K562 (cell line): Measurements from ENCODE around the gene STOM. TPM values are rescaled to one million over a fixed set of nuclear protein-coding genes. Genes with fewer than 3 reads are reported as not detected.

ENCODE experiments used
- CEBPB ChIP-seq: fragments of 450-650 bp; IDR thresholded peaks from 2 replicates; pipeline ENCODE4 v1.6.1; 2016; ENCODE audit warnings: missing genetic modification characterization, missing compliant biosample characterization
- DPF2 ChIP-seq: fragments of 450-650 bp; IDR thresholded peaks from 2 replicates; pipeline ENCODE4 v1.6.1; 2016
- KLF16 ChIP-seq: IDR thresholded peaks from 2 replicates; pipeline ENCODE4 v1.6.1; 2016; ENCODE audit warnings: antibody characterized with exemption
- SMARCE1 ChIP-seq: fragments of 450-650 bp; IDR thresholded peaks from 2 replicates; pipeline ENCODE4 v1.7.1; 2016; ENCODE audit warnings: mild to moderate bottlenecking
- ZNF324 ChIP-seq: fragments of 250-450 bp; sonication (Bioruptor Pico); IDR thresholded peaks from 2 replicates; pipeline ENCODE4 v1.4.0; 2020; ENCODE audit warnings: mild to moderate bottlenecking
- ZNF717 ChIP-seq: fragments of 250-450 bp; sonication (Bioruptor Pico); IDR thresholded peaks from 2 replicates; pipeline ENCODE4 v1.5.0; 2021
- ZSCAN32 ChIP-seq: fragments of 450-650 bp; formaldehyde crosslinking; IDR thresholded peaks from 2 replicates; pipeline ENCODE4 v1.4.0; 2020; ENCODE audit warnings: mild to moderate bottlenecking, moderate library complexity
- polyA plus RNA-seq, 8 experiments: library from polyadenylated mRNA; depleted of rRNA in 4 of 8; stranded (reverse) in 5 of 8; unstranded in 3 of 8; fragments of >200 nt; fragmentation: Nextera tagmentation in 2 of 8; fragmentation: Illumina TruSeq in 1 of 8; extraction: Ambion mirVana in 2 of 8; extraction: Trizol in 1 of 8; gene quantifications; 2 replicates each; pipeline versions ENCODE4 v1.2.1 to v1.2.3, GENCODE V29; 2011 to 2014; ENCODE audit warnings: inconsistent platforms in 1 of 8, missing spikeins in 1 of 8
- total RNA-seq, 7 experiments: library from RNA; depleted of rRNA in 6 of 7; stranded (reverse); fragments of >200 nt in 6 of 7; fragmentation: Illumina TruSeq in 2 of 7; extraction: Trizol in 2 of 7; gene quantifications; 2 replicates each; pipeline versions ENCODE4 v1.2.1 to v1.2.3, GENCODE V29; 2011 to 2021; ENCODE audit warnings: low replicate concordance in 1 of 7
- TF ChIP-seq, protein P1 (sequence below), 2 experiments: fragments of 450-650 bp; IDR thresholded peaks; 2 replicates each; pipeline ENCODE4 v1.6.1; 2016
- TF ChIP-seq, protein P2 (sequence below): sonication (generic); formaldehyde crosslinking; IDR thresholded peaks from 2 replicates; pipeline ENCODE4 v1.8.1; 2023; ENCODE audit warnings: mild to moderate bottlenecking, missing genetic modification reagents, moderate library complexity
- TF ChIP-seq, protein P3 (sequence below): fragments of 200-600 bp; sonication (generic); IDR thresholded peaks from one replicate; pipeline ENCODE4 v1.6.1; 2012; ENCODE audit warnings: mild to moderate bottlenecking, low read depth, low read length, inconsistent platforms
- TF ChIP-seq, protein P4 (sequence below): fragments of 450-650 bp; IDR thresholded peaks from 2 replicates; pipeline ENCODE4 v1.6.1; 2018; ENCODE audit not compliant: partially characterized antibody

STOM gene
- total and polyA plus RNA-seq, 9 of the 15 experiments (the other 6 are each of a cell fraction or from before 2014, with no cell fraction given): 23.2 to 140 (median 43.9) TPM

DNA sequence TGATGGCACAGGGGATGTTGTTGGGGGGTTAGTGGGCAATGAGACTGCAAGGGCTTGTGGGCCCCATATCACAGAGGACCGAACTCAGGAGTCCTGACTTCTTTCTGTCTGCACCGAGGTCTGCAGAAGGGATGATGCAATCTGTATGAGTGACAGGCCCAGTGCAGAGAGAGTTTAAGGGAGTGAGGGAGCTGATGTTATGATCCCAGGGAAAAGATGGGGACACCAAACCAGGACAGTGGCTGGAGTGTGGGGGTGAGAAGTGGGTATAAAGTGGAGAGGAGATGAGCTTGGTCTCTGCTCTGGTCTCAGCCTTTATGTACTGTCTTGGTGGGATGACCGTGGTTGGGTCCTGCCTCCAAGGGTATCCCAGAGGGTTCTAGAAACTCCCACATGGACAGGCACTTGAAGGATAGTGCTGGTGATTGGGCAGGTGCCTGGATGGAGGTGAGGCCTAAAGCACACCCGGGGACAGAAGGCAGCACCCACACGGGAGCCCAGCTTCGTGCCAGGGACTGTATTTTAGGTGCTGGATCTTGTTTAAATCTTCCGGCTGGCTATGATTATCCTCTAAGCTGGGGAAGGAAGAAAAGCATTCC lies 80.2 kb downstream of the STOM start (continued):
- TF ChIP-seq, protein P1, sequence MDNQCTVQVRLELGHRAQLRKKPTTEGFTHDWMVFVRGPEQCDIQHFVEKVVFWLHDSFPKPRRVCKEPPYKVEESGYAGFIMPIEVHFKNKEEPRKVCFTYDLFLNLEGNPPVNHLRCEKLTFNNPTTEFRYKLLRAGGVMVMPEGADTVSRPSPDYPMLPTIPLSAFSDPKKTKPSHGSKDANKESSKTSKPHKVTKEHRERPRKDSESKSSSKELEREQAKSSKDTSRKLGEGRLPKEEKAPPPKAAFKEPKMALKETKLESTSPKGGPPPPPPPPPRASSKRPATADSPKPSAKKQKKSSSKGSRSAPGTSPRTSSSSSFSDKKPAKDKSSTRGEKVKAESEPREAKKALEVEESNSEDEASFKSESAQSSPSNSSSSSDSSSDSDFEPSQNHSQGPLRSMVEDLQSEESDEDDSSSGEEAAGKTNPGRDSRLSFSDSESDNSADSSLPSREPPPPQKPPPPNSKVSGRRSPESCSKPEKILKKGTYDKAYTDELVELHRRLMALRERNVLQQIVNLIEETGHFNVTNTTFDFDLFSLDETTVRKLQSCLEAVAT (IDR thresholded peaks at IDR 0.05): no peak
- TF ChIP-seq CEBPB (peak; percentile 97), KLF16 (no peak), ZSCAN32 (peak; percentile 91), ZNF717 (CRISPR knock-in tag) (no peak), DPF2 (0 out of 2 replicates have a peak, but pooled peaks have one; percentile 22), ZNF324 (CRISPR knock-in tag) (no peak), SMARCE1 (no peak)
- TF ChIP-seq, protein P2, sequence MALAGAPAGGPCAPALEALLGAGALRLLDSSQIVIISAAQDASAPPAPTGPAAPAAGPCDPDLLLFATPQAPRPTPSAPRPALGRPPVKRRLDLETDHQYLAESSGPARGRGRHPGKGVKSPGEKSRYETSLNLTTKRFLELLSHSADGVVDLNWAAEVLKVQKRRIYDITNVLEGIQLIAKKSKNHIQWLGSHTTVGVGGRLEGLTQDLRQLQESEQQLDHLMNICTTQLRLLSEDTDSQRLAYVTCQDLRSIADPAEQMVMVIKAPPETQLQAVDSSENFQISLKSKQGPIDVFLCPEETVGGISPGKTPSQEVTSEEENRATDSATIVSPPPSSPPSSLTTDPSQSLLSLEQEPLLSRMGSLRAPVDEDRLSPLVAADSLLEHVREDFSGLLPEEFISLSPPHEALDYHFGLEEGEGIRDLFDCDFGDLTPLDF (CRISPR knock-in tag): no peak
- TF ChIP-seq, protein P3, sequence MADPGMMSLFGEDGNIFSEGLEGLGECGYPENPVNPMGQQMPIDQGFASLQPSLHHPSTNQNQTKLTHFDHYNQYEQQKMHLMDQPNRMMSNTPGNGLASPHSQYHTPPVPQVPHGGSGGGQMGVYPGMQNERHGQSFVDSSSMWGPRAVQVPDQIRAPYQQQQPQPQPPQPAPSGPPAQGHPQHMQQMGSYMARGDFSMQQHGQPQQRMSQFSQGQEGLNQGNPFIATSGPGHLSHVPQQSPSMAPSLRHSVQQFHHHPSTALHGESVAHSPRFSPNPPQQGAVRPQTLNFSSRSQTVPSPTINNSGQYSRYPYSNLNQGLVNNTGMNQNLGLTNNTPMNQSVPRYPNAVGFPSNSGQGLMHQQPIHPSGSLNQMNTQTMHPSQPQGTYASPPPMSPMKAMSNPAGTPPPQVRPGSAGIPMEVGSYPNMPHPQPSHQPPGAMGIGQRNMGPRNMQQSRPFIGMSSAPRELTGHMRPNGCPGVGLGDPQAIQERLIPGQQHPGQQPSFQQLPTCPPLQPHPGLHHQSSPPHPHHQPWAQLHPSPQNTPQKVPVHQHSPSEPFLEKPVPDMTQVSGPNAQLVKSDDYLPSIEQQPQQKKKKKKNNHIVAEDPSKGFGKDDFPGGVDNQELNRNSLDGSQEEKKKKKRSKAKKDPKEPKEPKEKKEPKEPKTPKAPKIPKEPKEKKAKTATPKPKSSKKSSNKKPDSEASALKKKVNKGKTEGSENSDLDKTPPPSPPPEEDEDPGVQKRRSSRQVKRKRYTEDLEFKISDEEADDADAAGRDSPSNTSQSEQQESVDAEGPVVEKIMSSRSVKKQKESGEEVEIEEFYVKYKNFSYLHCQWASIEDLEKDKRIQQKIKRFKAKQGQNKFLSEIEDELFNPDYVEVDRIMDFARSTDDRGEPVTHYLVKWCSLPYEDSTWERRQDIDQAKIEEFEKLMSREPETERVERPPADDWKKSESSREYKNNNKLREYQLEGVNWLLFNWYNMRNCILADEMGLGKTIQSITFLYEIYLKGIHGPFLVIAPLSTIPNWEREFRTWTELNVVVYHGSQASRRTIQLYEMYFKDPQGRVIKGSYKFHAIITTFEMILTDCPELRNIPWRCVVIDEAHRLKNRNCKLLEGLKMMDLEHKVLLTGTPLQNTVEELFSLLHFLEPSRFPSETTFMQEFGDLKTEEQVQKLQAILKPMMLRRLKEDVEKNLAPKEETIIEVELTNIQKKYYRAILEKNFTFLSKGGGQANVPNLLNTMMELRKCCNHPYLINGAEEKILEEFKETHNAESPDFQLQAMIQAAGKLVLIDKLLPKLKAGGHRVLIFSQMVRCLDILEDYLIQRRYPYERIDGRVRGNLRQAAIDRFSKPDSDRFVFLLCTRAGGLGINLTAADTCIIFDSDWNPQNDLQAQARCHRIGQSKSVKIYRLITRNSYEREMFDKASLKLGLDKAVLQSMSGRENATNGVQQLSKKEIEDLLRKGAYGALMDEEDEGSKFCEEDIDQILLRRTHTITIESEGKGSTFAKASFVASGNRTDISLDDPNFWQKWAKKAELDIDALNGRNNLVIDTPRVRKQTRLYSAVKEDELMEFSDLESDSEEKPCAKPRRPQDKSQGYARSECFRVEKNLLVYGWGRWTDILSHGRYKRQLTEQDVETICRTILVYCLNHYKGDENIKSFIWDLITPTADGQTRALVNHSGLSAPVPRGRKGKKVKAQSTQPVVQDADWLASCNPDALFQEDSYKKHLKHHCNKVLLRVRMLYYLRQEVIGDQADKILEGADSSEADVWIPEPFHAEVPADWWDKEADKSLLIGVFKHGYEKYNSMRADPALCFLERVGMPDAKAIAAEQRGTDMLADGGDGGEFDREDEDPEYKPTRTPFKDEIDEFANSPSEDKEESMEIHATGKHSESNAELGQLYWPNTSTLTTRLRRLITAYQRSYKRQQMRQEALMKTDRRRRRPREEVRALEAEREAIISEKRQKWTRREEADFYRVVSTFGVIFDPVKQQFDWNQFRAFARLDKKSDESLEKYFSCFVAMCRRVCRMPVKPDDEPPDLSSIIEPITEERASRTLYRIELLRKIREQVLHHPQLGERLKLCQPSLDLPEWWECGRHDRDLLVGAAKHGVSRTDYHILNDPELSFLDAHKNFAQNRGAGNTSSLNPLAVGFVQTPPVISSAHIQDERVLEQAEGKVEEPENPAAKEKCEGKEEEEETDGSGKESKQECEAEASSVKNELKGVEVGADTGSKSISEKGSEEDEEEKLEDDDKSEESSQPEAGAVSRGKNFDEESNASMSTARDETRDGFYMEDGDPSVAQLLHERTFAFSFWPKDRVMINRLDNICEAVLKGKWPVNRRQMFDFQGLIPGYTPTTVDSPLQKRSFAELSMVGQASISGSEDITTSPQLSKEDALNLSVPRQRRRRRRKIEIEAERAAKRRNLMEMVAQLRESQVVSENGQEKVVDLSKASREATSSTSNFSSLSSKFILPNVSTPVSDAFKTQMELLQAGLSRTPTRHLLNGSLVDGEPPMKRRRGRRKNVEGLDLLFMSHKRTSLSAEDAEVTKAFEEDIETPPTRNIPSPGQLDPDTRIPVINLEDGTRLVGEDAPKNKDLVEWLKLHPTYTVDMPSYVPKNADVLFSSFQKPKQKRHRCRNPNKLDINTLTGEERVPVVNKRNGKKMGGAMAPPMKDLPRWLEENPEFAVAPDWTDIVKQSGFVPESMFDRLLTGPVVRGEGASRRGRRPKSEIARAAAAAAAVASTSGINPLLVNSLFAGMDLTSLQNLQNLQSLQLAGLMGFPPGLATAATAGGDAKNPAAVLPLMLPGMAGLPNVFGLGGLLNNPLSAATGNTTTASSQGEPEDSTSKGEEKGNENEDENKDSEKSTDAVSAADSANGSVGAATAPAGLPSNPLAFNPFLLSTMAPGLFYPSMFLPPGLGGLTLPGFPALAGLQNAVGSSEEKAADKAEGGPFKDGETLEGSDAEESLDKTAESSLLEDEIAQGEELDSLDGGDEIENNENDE: no peak
- TF ChIP-seq, protein P4, sequence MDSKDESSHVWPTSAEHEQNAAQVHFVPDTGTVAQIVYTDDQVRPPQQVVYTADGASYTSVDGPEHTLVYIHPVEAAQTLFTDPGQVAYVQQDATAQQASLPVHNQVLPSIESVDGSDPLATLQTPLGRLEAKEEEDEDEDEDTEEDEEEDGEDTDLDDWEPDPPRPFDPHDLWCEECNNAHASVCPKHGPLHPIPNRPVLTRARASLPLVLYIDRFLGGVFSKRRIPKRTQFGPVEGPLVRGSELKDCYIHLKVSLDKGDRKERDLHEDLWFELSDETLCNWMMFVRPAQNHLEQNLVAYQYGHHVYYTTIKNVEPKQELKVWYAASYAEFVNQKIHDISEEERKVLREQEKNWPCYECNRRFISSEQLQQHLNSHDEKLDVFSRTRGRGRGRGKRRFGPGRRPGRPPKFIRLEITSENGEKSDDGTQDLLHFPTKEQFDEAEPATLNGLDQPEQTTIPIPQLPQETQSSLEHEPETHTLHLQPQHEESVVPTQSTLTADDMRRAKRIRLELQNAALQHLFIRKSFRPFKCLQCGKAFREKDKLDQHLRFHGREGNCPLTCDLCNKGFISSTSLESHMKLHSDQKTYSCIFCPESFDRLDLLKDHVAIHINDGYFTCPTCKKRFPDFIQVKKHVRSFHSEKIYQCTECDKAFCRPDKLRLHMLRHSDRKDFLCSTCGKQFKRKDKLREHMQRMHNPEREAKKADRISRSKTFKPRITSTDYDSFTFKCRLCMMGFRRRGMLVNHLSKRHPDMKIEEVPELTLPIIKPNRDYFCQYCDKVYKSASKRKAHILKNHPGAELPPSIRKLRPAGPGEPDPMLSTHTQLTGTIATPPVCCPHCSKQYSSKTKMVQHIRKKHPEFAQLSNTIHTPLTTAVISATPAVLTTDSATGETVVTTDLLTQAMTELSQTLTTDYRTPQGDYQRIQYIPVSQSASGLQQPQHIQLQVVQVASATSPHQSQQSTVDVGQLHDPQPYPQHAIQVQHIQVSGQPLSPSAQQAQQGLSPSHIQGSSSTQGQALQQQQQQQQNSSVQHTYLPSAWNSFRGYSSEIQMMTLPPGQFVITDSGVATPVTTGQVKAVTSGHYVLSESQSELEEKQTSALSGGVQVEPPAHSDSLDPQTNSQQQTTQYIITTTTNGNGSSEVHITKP: no peak
